A549 (cell line): Measurements from ENCODE around the gene USF1.
"Not testable (repeated sequence)": the region's sequence is repeated elsewhere in the genome, so short reads cannot be mapped to it uniquely, and the experiment has no call there.

Source experiments
- EHF ChIP-seq: fragments of 250-450 bp; sonication (Bioruptor Pico); IDR thresholded peaks from 2 replicates; pipeline ENCODE4 v1.5.0; 2020; ENCODE audit warnings: mild to moderate bottlenecking
- POLR2A ChIP-seq: IDR thresholded peaks from 2 replicates; pipeline ENCODE4 v1.6.1; 2012; ENCODE audit warnings: mild to moderate bottlenecking, low read length

GRCh38 chr1:161026954-161027353 lies 18.8 kb downstream of the USF1 start:
- not testable (repeated sequence) for TF ChIP-seq EHF (CRISPR knock-in tag); POLR2A
